Endothelial cell of umbilical vein (primary cell): ENCODE results near the gene RALGPS2.

Experiments
- EZH2 ChIP-seq: IDR thresholded peaks from 2 replicates; pipeline ENCODE4 v1.6.1; 2012; ENCODE audit warnings: borderline replicate concordance, low read depth, mild to moderate bottlenecking, moderate library complexity, low read length, inconsistent platforms; ENCODE audit not compliant: severe bottlenecking
- GATA2 ChIP-seq: IDR thresholded peaks from 2 replicates; pipeline ENCODE4 v1.7.0; 2011; ENCODE audit warnings: low read depth, mild to moderate bottlenecking, moderate library complexity, mixed read lengths, low read length; ENCODE audit not compliant: insufficient read length, insufficient read depth
- POLR2A ChIP-seq: IDR thresholded peaks from 2 replicates; pipeline ENCODE4 v1.6.1; 2012; ENCODE audit warnings: low read depth, mild to moderate bottlenecking, control low read depth, low read length
- POLR2AphosphoS5 ChIP-seq: IDR thresholded peaks from 2 replicates; pipeline ENCODE4 v1.6.1; 2012; ENCODE audit warnings: low read depth, mild to moderate bottlenecking, control low read depth, low read length, moderate library complexity; ENCODE audit not compliant: insufficient read depth
- TF ChIP-seq, protein P1 (sequence below), 2 donors: IDR thresholded peaks; 1 replicate in 1 of 2; 2 replicates in 1 of 2; pipeline ENCODE4 v1.5.1; 2011; ENCODE audit warnings: low read length in 2 of 2, mild to moderate bottlenecking in 2 of 2, moderate library complexity in 2 of 2, control low read depth in 1 of 2, inconsistent platforms in 1 of 2, low read depth in 1 of 2; ENCODE audit not compliant: insufficient read depth in 1 of 2; ENCODE audit errors: extremely low read depth in 1 of 2

DNA sequence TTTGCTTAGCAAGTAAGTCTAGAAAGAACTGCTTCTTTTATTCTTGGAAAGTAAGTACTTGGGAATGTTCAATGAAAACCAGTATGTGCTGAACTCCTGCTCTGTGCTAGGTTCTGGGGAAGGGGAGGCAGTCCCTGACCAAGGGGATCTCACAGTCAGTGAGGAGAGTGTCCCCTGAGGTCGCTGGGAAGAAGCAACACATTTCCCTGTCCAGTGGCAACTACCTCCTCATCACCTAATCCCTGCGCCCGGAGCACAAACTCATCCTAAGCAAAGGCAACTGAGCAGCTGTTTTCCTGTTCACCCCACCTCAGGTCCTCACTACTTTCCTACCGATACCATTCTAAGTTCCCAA is 207.5 kb downstream of the RALGPS2 start:
- no peak for TF ChIP-seq POLR2A
- TF ChIP-seq POLR2AphosphoS5, result no peak
- TF ChIP-seq EZH2, result no peak
- TF ChIP-seq, protein P1, sequence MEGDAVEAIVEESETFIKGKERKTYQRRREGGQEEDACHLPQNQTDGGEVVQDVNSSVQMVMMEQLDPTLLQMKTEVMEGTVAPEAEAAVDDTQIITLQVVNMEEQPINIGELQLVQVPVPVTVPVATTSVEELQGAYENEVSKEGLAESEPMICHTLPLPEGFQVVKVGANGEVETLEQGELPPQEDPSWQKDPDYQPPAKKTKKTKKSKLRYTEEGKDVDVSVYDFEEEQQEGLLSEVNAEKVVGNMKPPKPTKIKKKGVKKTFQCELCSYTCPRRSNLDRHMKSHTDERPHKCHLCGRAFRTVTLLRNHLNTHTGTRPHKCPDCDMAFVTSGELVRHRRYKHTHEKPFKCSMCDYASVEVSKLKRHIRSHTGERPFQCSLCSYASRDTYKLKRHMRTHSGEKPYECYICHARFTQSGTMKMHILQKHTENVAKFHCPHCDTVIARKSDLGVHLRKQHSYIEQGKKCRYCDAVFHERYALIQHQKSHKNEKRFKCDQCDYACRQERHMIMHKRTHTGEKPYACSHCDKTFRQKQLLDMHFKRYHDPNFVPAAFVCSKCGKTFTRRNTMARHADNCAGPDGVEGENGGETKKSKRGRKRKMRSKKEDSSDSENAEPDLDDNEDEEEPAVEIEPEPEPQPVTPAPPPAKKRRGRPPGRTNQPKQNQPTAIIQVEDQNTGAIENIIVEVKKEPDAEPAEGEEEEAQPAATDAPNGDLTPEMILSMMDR (IDR thresholded peaks at IDR 0.05; ENCODE audit: extremely low read depth in 1 of 2, insufficient read depth in 1 of 2, low read depth in 1 of 2, low read length in 2 of 2), result no peak
- no peak for TF ChIP-seq GATA2
